WTC11 (cell line): ENCODE measurements around the gene GFRA1. TPM values are rescaled to one million over a fixed set of nuclear protein-coding genes. Genes with fewer than 3 reads are reported as not detected.

ENCODE experiments used
- ATAC-seq: fragments of 200-7000 bp; cut with Tn5 transposase; 2 replicates; pipeline ENCODE4 v1.10.0; 2021; ENCODE audit warnings: mild to moderate bottlenecking, moderate library complexity
- CTCF ChIA-PET: fragments of 300-600 bp; sonication (Branson Sonifier 250); formaldehyde crosslinking; loops from one replicate; lab custom pipeline; 2021; ENCODE audit warnings: antibody characterized with exemption; lab: Charles Lee
- POLR2A ChIA-PET: fragments of 350-600 bp; sonication (Branson Sonifier 250); formaldehyde crosslinking; loops from one replicate; lab custom pipeline; 2021; ENCODE audit warnings: antibody characterized with exemption; lab: Charles Lee
- DNase-seq: peaks from one replicate; pipeline ENCODE4 v3.0.0; 2021; ENCODE audit warnings: low spot score
- H3K27ac Mint-ChIP-seq: 2 replicates; pipeline ENCODE4 v1.8.0; 2021; ENCODE audit warnings: mixed read lengths
- H3K27me3 Mint-ChIP-seq: 2 replicates; pipeline ENCODE4 v1.8.0; 2021; ENCODE audit warnings: low read depth, mild to moderate bottlenecking, moderate library complexity, mixed read lengths
- H3K36me3 Mint-ChIP-seq: 2 replicates; pipeline ENCODE4 v1.8.0; 2021; ENCODE audit warnings: mixed read lengths
- H3K4me1 Mint-ChIP-seq: 2 replicates; pipeline ENCODE4 v1.8.0; 2022; ENCODE audit warnings: mixed read lengths
- H3K4me3 Mint-ChIP-seq: 2 replicates; pipeline ENCODE4 v1.8.0; 2021; ENCODE audit warnings: mild to moderate bottlenecking, moderate library complexity, mixed read lengths
- H3K9me3 Mint-ChIP-seq: 2 replicates; pipeline ENCODE4 v1.8.0; 2021; ENCODE audit warnings: mixed read lengths
- ATF1 ChIP-seq: sonication (generic); formaldehyde crosslinking; IDR thresholded peaks from 2 replicates; pipeline ENCODE4 v1.8.1; 2023; ENCODE audit warnings: mild to moderate bottlenecking, moderate library complexity, missing genetic modification reagents
- CREM ChIP-seq: sonication (generic); formaldehyde crosslinking; IDR thresholded peaks from 2 replicates; pipeline ENCODE4 v1.8.1; 2022; ENCODE audit warnings: mild to moderate bottlenecking, missing genetic modification reagents, moderate library complexity
- FOXP1 ChIP-seq: sonication (generic); formaldehyde crosslinking; IDR thresholded peaks from 2 replicates; pipeline ENCODE4 v1.8.0; 2022; ENCODE audit warnings: missing genetic modification reagents, mild to moderate bottlenecking, moderate library complexity, borderline replicate concordance
- GRHL2 ChIP-seq: fragments of 250-450 bp; sonication (Bioruptor Pico); IDR thresholded peaks from 2 replicates; pipeline ENCODE4 v1.8.0; 2022; ENCODE audit warnings: mild to moderate bottlenecking, moderate library complexity; ENCODE audit not compliant: insufficient replicate concordance, severe bottlenecking
- NFE2L1 ChIP-seq: sonication (generic); formaldehyde crosslinking; IDR thresholded peaks from 2 replicates; pipeline ENCODE4 v1.8.1; 2023; ENCODE audit warnings: missing genetic modification reagents
- NR1H2 ChIP-seq: sonication (generic); formaldehyde crosslinking; IDR thresholded peaks from 2 replicates; pipeline ENCODE4 v1.9.0; 2021; ENCODE audit warnings: mild to moderate bottlenecking, moderate library complexity, missing genetic modification reagents
- NR2C2 ChIP-seq: sonication (generic); formaldehyde crosslinking; IDR thresholded peaks from 2 replicates; pipeline ENCODE4 v1.8.0; 2022; ENCODE audit warnings: mild to moderate bottlenecking, missing genetic modification reagents
- PRRX2 ChIP-seq: fragments of 250-450 bp; sonication (Bioruptor Pico); IDR thresholded peaks from 2 replicates; pipeline ENCODE4 v1.8.0; 2021; ENCODE audit warnings: mild to moderate bottlenecking
- TEAD1 ChIP-seq: sonication (generic); formaldehyde crosslinking; IDR thresholded peaks from 2 replicates; pipeline ENCODE4 v1.8.0; 2022; ENCODE audit warnings: mild to moderate bottlenecking, missing genetic modification reagents
- ZNF423 ChIP-seq: fragments of 250-450 bp; sonication (Bioruptor Pico); IDR thresholded peaks from 2 replicates; pipeline ENCODE4 v2.1.2; 2022; ENCODE audit warnings: mild to moderate bottlenecking, moderate library complexity
- ZNF671 ChIP-seq: fragments of 250-450 bp; sonication (Bioruptor Pico); IDR thresholded peaks from 2 replicates; pipeline ENCODE4 v1.8.0; 2021; ENCODE audit warnings: mild to moderate bottlenecking
- total RNA-seq: library from RNA; stranded (reverse); gene quantifications from 3 replicates; pipeline ENCODE4 v1.2.3, GENCODE V29; 2021
- TF ChIP-seq, protein P1 (sequence below): fragments of 250-450 bp; sonication (Bioruptor Pico); IDR thresholded peaks from 2 replicates; pipeline ENCODE4 v1.8.0; 2021; ENCODE audit warnings: mild to moderate bottlenecking
- TF ChIP-seq, protein P2 (sequence below): fragments of 250-450 bp; sonication (Bioruptor Pico); IDR thresholded peaks from 2 replicates; pipeline ENCODE4 v1.9.0; 2021; ENCODE audit warnings: mild to moderate bottlenecking, borderline replicate concordance
- TF ChIP-seq, protein P3 (sequence below): sonication (generic); formaldehyde crosslinking; IDR thresholded peaks from 2 replicates; pipeline ENCODE4 v1.8.0; 2022; ENCODE audit warnings: mild to moderate bottlenecking, missing genetic modification reagents
- TF ChIP-seq, protein P4 (sequence below): sonication (generic); formaldehyde crosslinking; IDR thresholded peaks from 2 replicates; pipeline ENCODE4 v1.8.1; 2022; ENCODE audit warnings: low read depth, missing genetic modification reagents, borderline replicate concordance
- TF ChIP-seq, protein P5 (sequence below): sonication (generic); formaldehyde crosslinking; IDR thresholded peaks from 2 replicates; pipeline ENCODE4 v1.8.1; 2022; ENCODE audit warnings: mild to moderate bottlenecking, missing genetic modification reagents, moderate library complexity, borderline replicate concordance
- TF ChIP-seq, protein P6 (sequence below): sonication (generic); formaldehyde crosslinking; IDR thresholded peaks from 2 replicates; pipeline ENCODE4 v1.8.1; 2022; ENCODE audit warnings: mild to moderate bottlenecking, moderate library complexity, missing genetic modification reagents
- TF ChIP-seq, protein P7 (sequence below): sonication (generic); formaldehyde crosslinking; IDR thresholded peaks from 2 replicates; pipeline ENCODE4 v1.8.1; 2023; ENCODE audit warnings: mild to moderate bottlenecking, missing genetic modification reagents, borderline replicate concordance

GFRA1 gene
- total RNA-seq, 1 experiment from 2014 or later: 4.4 TPM

DNA sequence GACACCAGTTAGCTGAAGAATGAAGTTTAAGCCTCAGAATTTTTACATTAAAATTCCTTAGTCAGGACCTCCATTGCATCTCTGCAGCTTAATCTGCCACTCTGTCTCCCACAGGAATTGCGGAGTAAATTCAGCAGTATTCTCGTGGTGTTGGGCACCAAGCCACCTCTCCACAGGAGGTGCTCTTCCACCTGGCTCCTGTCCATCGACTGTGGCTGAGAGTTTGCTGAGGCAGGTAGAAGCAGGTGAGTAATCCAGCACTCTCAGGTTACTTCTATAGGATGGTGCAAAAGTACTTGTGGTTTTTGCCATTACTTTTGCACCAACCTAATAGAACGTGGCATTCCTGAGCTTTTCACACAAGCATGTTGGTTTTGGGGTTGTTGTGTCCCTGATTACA, 134.1 kb downstream of the GFRA1 start:
- Mint-ChIP-seq H3K4me3 (no peak overlapping the region), H3K27ac (no peak overlapping the region), H3K4me1 (peaks cover 28% of the 10 kb centered on the region), H3K27me3 (no peaks in the 10 kb centered on the region), H3K36me3 (no peaks in the 10 kb centered on the region), H3K9me3 (no peaks in the 10 kb centered on the region)
- CTCF ChIA-PET: interaction anchor here (0.6 to 0.8 kb wide), 2 partner anchors 18 to 260 kb away, joined by 3 to 4 read pairs; no protein-coding TSS in a partner anchor
- DNase-seq (no peak), ATAC-seq (peak; percentile 26; the same call in 1 of the 2 replicates)
- TF ChIP-seq, protein P1, sequence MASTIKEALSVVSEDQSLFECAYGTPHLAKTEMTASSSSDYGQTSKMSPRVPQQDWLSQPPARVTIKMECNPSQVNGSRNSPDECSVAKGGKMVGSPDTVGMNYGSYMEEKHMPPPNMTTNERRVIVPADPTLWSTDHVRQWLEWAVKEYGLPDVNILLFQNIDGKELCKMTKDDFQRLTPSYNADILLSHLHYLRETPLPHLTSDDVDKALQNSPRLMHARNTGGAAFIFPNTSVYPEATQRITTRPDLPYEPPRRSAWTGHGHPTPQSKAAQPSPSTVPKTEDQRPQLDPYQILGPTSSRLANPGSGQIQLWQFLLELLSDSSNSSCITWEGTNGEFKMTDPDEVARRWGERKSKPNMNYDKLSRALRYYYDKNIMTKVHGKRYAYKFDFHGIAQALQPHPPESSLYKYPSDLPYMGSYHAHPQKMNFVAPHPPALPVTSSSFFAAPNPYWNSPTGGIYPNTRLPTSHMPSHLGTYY (CRISPR knock-in tag): no peak
- TF ChIP-seq NR1H2 (CRISPR knock-in tag) (no peak), GRHL2 (CRISPR knock-in tag) (no peak), ZNF671 (no peak), NFE2L1 (no peak), FOXP1 (CRISPR knock-in tag) (no peak)
- TF ChIP-seq, protein P2, sequence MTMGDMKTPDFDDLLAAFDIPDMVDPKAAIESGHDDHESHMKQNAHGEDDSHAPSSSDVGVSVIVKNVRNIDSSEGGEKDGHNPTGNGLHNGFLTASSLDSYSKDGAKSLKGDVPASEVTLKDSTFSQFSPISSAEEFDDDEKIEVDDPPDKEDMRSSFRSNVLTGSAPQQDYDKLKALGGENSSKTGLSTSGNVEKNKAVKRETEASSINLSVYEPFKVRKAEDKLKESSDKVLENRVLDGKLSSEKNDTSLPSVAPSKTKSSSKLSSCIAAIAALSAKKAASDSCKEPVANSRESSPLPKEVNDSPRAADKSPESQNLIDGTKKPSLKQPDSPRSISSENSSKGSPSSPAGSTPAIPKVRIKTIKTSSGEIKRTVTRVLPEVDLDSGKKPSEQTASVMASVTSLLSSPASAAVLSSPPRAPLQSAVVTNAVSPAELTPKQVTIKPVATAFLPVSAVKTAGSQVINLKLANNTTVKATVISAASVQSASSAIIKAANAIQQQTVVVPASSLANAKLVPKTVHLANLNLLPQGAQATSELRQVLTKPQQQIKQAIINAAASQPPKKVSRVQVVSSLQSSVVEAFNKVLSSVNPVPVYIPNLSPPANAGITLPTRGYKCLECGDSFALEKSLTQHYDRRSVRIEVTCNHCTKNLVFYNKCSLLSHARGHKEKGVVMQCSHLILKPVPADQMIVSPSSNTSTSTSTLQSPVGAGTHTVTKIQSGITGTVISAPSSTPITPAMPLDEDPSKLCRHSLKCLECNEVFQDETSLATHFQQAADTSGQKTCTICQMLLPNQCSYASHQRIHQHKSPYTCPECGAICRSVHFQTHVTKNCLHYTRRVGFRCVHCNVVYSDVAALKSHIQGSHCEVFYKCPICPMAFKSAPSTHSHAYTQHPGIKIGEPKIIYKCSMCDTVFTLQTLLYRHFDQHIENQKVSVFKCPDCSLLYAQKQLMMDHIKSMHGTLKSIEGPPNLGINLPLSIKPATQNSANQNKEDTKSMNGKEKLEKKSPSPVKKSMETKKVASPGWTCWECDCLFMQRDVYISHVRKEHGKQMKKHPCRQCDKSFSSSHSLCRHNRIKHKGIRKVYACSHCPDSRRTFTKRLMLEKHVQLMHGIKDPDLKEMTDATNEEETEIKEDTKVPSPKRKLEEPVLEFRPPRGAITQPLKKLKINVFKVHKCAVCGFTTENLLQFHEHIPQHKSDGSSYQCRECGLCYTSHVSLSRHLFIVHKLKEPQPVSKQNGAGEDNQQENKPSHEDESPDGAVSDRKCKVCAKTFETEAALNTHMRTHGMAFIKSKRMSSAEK (CRISPR knock-in tag): no peak
- TF ChIP-seq, protein P3, sequence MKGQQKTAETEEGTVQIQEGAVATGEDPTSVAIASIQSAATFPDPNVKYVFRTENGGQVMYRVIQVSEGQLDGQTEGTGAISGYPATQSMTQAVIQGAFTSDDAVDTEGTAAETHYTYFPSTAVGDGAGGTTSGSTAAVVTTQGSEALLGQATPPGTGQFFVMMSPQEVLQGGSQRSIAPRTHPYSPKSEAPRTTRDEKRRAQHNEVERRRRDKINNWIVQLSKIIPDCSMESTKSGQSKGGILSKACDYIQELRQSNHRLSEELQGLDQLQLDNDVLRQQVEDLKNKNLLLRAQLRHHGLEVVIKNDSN (CRISPR knock-in tag): no peak
- TF ChIP-seq, protein P4, sequence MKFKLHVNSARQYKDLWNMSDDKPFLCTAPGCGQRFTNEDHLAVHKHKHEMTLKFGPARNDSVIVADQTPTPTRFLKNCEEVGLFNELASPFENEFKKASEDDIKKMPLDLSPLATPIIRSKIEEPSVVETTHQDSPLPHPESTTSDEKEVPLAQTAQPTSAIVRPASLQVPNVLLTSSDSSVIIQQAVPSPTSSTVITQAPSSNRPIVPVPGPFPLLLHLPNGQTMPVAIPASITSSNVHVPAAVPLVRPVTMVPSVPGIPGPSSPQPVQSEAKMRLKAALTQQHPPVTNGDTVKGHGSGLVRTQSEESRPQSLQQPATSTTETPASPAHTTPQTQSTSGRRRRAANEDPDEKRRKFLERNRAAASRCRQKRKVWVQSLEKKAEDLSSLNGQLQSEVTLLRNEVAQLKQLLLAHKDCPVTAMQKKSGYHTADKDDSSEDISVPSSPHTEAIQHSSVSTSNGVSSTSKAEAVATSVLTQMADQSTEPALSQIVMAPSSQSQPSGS (CRISPR knock-in tag): no peak
- TF ChIP-seq, protein P5, sequence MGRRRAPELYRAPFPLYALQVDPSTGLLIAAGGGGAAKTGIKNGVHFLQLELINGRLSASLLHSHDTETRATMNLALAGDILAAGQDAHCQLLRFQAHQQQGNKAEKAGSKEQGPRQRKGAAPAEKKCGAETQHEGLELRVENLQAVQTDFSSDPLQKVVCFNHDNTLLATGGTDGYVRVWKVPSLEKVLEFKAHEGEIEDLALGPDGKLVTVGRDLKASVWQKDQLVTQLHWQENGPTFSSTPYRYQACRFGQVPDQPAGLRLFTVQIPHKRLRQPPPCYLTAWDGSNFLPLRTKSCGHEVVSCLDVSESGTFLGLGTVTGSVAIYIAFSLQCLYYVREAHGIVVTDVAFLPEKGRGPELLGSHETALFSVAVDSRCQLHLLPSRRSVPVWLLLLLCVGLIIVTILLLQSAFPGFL (CRISPR knock-in tag): no peak
- POLR2A ChIA-PET: no interaction called here

DNA sequence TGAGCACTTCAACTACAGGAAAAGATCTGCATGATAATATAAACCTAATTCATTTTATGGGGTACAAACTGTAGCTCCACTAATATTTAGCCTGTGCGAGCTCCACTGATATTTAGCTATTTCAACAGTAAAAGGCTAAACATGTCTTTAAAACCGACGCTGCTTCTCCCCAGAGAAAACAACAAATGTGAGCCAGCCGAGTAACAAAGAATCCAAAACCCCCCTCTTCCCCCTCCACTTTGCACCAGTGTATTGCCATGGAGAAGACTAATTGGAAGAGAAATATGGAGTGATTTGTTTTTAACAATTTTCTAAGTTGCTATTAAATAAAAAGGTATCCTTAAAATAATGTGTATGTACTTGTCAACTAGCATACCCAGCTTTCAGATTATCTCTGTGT, 136.7 kb downstream of the GFRA1 start:
- Mint-ChIP-seq H3K36me3 (no peaks in the 10 kb centered on the region), H3K9me3 (no peaks in the 10 kb centered on the region), H3K27me3 (no peaks in the 10 kb centered on the region), H3K4me1 (peaks cover 36% of the 10 kb centered on the region), H3K27ac (no peak overlapping the region)
- POLR2A ChIA-PET: interaction anchor here (0.9 kb wide), 1 partner anchor 15 kb away, joined by 3 read pairs; no protein-coding TSS in a partner anchor
- DNase-seq: no peak
- ATAC-seq: no peak
- TF ChIP-seq NR2C2 (CRISPR knock-in tag): no peak
- no peak for TF ChIP-seq FOXP1 (CRISPR knock-in tag)
- TF ChIP-seq, all 79 proteins: peak for 0
- CTCF ChIA-PET: interaction anchor here (1.7 kb wide), 1 partner anchor 16 kb away, joined by 7 read pairs; no protein-coding TSS in a partner anchor
- H3K4me3 Mint-ChIP-seq: no peak overlapping the region

DNA sequence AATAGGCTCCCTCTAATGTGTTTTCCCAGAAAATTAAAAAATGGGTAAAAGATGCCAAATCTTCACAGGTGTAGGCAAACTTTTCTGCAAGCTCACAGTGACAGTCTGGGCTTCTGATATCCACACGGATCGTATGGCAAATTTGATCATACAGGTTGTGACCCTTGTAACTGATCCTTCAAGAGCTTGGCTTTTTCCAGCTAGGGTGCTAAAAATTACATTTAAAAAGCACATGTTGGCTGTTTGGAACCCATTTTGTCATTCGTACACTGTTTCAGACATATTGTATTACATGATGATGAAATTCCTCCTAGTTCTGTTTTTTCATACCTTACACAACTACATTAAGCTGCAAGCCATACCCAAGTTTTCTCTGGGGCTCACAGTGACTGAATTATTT, 138.7 kb downstream of the GFRA1 start:
- H3K4me1 Mint-ChIP-seq: peaks cover 36% of the 10 kb centered on the region
- ChIA-PET CTCF (interaction anchor here (0.7 to 1.8 kb wide), 2 partner anchors 14 to 335 kb away, joined by 3 to 5 read pairs; no protein-coding TSS in a partner anchor), POLR2A (no interaction called here)
- H3K9me3 Mint-ChIP-seq: no peaks in the 10 kb centered on the region
- no peak overlapping the region for H3K4me3 Mint-ChIP-seq
- no peak for DNase-seq
- H3K27ac Mint-ChIP-seq: no peak overlapping the region
- no peak for ATAC-seq
- H3K27me3 Mint-ChIP-seq: no peaks in the 10 kb centered on the region
- no peaks in the 10 kb centered on the region for H3K36me3 Mint-ChIP-seq
- TF ChIP-seq, protein P6, sequence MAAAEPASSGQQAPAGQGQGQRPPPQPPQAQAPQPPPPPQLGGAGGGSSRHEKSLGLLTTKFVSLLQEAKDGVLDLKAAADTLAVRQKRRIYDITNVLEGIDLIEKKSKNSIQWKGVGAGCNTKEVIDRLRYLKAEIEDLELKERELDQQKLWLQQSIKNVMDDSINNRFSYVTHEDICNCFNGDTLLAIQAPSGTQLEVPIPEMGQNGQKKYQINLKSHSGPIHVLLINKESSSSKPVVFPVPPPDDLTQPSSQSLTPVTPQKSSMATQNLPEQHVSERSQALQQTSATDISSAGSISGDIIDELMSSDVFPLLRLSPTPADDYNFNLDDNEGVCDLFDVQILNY (CRISPR knock-in tag): no peak
- TF ChIP-seq ZNF423 (CRISPR knock-in tag): no peak
- TF ChIP-seq, protein P7, sequence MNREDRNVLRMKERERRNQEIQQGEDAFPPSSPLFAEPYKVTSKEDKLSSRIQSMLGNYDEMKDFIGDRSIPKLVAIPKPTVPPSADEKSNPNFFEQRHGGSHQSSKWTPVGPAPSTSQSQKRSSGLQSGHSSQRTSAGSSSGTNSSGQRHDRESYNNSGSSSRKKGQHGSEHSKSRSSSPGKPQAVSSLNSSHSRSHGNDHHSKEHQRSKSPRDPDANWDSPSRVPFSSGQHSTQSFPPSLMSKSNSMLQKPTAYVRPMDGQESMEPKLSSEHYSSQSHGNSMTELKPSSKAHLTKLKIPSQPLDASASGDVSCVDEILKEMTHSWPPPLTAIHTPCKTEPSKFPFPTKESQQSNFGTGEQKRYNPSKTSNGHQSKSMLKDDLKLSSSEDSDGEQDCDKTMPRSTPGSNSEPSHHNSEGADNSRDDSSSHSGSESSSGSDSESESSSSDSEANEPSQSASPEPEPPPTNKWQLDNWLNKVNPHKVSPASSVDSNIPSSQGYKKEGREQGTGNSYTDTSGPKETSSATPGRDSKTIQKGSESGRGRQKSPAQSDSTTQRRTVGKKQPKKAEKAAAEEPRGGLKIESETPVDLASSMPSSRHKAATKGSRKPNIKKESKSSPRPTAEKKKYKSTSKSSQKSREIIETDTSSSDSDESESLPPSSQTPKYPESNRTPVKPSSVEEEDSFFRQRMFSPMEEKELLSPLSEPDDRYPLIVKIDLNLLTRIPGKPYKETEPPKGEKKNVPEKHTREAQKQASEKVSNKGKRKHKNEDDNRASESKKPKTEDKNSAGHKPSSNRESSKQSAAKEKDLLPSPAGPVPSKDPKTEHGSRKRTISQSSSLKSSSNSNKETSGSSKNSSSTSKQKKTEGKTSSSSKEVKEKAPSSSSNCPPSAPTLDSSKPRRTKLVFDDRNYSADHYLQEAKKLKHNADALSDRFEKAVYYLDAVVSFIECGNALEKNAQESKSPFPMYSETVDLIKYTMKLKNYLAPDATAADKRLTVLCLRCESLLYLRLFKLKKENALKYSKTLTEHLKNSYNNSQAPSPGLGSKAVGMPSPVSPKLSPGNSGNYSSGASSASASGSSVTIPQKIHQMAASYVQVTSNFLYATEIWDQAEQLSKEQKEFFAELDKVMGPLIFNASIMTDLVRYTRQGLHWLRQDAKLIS (CRISPR knock-in tag): no peak
- no peak for TF ChIP-seq TEAD1 (CRISPR knock-in tag)
- no peak for TF ChIP-seq CREM
- TF ChIP-seq PRRX2: no peak
- TF ChIP-seq ATF1 (CRISPR knock-in tag): no peak
